ENCODE measurements around the gene NDUFS5. TPM values are rescaled to one million over a fixed set of nuclear protein-coding genes. Genes with fewer than 3 reads are reported as not detected.
"Not testable (repeated sequence)": the region's sequence is repeated elsewhere in the genome, so short reads cannot be mapped to it uniquely, and the experiment has no call there.

NDUFS5 gene
- polyA plus RNA-seq, 1 donor, result 266 TPM

DNA sequence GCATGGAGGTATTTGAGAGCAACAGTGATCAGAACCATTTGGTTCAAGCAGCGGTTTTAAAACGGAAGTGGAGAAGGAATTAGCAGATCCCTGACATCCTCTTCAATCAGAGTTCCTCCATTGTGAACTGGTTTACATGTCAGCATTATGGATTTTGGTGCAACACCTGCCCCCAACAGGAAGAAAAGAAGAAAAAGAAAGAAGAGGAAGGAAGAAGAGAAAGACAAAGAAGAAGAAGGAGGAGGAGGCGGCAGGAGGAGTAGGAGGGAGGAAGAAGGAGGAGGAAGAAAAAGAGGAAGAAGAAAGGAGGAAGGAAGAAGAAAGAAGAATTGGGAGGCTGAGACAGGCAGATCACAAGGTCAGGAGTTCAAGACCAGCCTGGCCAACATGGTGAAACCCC, 17.4 kb downstream of the NDUFS5 start:
- DNase-seq, result no peak
- Histone ChIP-seq H3K9me3 (ENCODE audit: control insufficient read depth, low read depth, low read length) (no peaks in the 10 kb centered on the region), H3K36me3 (ENCODE audit: control insufficient read depth, insufficient read depth, low read length) (peaks cover 36% of the 10 kb centered on the region), H3K4me3 (ENCODE audit: low read length) (no peak overlapping the region), H3K27me3 (ENCODE audit: control insufficient read depth, insufficient read depth, low read length) (no peaks in the 10 kb centered on the region), H3K4me1 (ENCODE audit: control insufficient read depth, insufficient read depth, low read length) (no peaks in the 10 kb centered on the region), H3K27ac (ENCODE audit: low read length) (no peak overlapping the region)
- WGBS (ENCODE audit: insufficient coverage, low lambda C conversion rate), result 100% methylated on average over 1 of the region's 3 CpGs

DNA sequence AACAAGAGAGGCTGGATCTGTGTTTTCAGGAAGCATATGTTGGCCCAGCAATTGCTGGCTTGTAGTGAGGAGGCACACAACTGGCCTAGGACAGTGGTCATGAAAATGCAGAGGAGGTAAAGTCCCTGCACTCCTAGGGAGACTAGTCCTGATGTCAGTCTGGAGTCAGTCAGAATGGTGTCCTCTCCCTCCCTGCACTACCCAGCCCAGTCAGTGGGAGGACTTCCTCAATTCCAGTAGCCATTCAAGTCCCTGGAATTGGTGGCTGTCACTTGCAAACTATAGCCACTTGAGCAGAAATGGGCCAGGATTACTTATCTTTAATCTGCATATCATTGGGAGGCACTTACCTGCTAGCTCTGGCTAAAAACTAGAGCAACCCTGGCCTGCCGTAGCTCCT, 18.6 kb downstream of the NDUFS5 start:
- no peak overlapping the region for H3K27ac ChIP-seq (ENCODE audit: low read length)
- peaks cover 34% of the 10 kb centered on the region for H3K36me3 ChIP-seq (ENCODE audit: control insufficient read depth, insufficient read depth, low read length)
- no peak for DNase-seq
- no peaks in the 10 kb centered on the region for H3K4me1 ChIP-seq (ENCODE audit: control insufficient read depth, insufficient read depth, low read length)
- WGBS (ENCODE audit: insufficient coverage, low lambda C conversion rate), result no CpG with 5 or more reads among the region's 1 CpG
- H3K9me3 ChIP-seq (ENCODE audit: control insufficient read depth, low read depth, low read length), result no peaks in the 10 kb centered on the region
- H3K4me3 ChIP-seq (ENCODE audit: low read length), result no peak overlapping the region
- H3K27me3 ChIP-seq (ENCODE audit: control insufficient read depth, insufficient read depth, low read length), result no peaks in the 10 kb centered on the region

DNA sequence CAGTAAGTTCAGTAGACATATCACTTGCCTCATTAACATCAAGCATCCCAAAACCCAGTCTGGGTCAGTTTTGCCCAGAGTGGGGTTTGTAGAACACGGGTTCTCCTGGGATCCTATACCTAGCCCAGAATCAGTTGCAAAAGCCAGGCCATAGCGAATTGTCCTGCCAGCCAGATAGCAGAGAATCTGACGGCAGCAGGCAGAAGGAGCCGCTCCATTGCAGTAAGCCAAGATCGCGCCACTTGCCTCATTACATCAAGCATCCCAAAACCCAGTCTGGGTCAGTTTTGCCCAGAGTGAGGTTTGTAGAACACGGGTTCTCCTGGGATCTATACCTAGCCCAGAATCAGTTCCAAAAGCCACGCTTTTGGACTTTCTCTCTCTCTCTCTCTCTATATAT, 19.1 kb downstream of the NDUFS5 start:
- Histone ChIP-seq H3K4me3 (ENCODE audit: low read length) (no peak overlapping the region), H3K27me3 (ENCODE audit: control insufficient read depth, insufficient read depth, low read length) (no peaks in the 10 kb centered on the region), H3K4me1 (ENCODE audit: control insufficient read depth, insufficient read depth, low read length) (no peaks in the 10 kb centered on the region), H3K36me3 (ENCODE audit: control insufficient read depth, insufficient read depth, low read length) (peaks cover 37% of the 10 kb centered on the region), H3K27ac (ENCODE audit: low read length) (no peak overlapping the region), H3K9me3 (ENCODE audit: control insufficient read depth, low read depth, low read length) (no peaks in the 10 kb centered on the region)
- no CpG with 5 or more reads among the region's 8 CpGs for WGBS (ENCODE audit: insufficient coverage, low lambda C conversion rate)
- no peak for DNase-seq

GRCh38 chr1:39046613-39047210, 20.6 kb downstream of the NDUFS5 start:
- no CpG with 5 or more reads among the region's 6 CpGs for WGBS (ENCODE audit: insufficient coverage, low lambda C conversion rate)
- Histone ChIP-seq H3K27ac (ENCODE audit: low read length) (no peak overlapping the region), H3K27me3 (ENCODE audit: control insufficient read depth, insufficient read depth, low read length) (no peaks in the 10 kb centered on the region), H3K36me3 (ENCODE audit: control insufficient read depth, insufficient read depth, low read length) (peaks cover 33% of the 10 kb centered on the region), H3K4me3 (ENCODE audit: low read length) (no peak overlapping the region), H3K4me1 (ENCODE audit: control insufficient read depth, insufficient read depth, low read length) (no peaks in the 10 kb centered on the region), H3K9me3 (ENCODE audit: control insufficient read depth, low read depth, low read length) (no peaks in the 10 kb centered on the region)
- no peak for DNase-seq

GRCh38 chr1:39047374-39048229, 21.5 kb downstream of the NDUFS5 start:
- Histone ChIP-seq H3K4me1 (ENCODE audit: control insufficient read depth, insufficient read depth, low read length) (no peaks in the 10 kb centered on the region), H3K36me3 (ENCODE audit: control insufficient read depth, insufficient read depth, low read length) (peaks cover 29% of the 10 kb centered on the region), H3K4me3 (ENCODE audit: low read length) (no peak overlapping the region), H3K27ac (ENCODE audit: low read length) (no peak overlapping the region), H3K9me3 (ENCODE audit: control insufficient read depth, low read depth, low read length) (no peaks in the 10 kb centered on the region), H3K27me3 (ENCODE audit: control insufficient read depth, insufficient read depth, low read length) (no peaks in the 10 kb centered on the region)
- DNase-seq, result no peak
- no CpG with 5 or more reads among the region's 12 CpGs for WGBS (ENCODE audit: insufficient coverage, low lambda C conversion rate)

DNA sequence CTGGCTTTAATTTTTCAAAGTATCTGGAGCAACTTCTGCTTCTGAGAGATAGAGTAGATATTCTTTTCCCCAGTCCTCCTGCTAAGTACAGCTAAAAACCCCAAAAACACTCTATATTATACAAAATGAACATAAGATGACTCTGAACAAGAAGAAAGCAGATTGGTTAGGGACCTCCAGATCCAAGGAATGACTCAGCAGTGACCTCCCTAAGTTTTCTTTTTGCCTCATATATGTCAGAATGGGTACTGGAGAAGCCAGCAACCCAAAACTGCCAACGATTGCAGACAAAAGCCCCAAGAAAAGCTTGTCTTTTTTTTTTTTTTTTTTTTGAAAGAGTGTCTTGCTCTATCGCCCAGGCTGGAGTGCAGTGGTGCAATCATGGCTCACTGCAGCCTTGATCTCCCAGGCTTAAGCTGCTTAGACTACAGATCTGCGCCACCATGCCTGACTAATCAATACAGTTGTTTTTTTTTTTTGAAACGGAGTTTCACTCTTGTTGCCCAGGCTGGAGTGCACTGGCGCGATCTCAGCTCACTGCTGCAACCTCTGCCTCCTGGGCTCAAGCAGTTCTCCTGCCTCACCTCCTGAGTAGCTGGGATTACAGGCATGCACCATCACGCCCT, 22.7 kb downstream of the NDUFS5 start:
- Histone ChIP-seq H3K4me3 (ENCODE audit: low read length) (no peak overlapping the region), H3K27ac (ENCODE audit: low read length) (no peak overlapping the region), H3K36me3 (ENCODE audit: control insufficient read depth, insufficient read depth, low read length) (peaks cover 22% of the 10 kb centered on the region), H3K4me1 (ENCODE audit: control insufficient read depth, insufficient read depth, low read length) (no peaks in the 10 kb centered on the region), H3K9me3 (ENCODE audit: control insufficient read depth, low read depth, low read length) (no peaks in the 10 kb centered on the region), H3K27me3 (ENCODE audit: control insufficient read depth, insufficient read depth, low read length) (no peaks in the 10 kb centered on the region)
- DNase-seq, result no peak
- no CpG with 5 or more reads among the region's 7 CpGs for WGBS (ENCODE audit: insufficient coverage, low lambda C conversion rate)

DNA sequence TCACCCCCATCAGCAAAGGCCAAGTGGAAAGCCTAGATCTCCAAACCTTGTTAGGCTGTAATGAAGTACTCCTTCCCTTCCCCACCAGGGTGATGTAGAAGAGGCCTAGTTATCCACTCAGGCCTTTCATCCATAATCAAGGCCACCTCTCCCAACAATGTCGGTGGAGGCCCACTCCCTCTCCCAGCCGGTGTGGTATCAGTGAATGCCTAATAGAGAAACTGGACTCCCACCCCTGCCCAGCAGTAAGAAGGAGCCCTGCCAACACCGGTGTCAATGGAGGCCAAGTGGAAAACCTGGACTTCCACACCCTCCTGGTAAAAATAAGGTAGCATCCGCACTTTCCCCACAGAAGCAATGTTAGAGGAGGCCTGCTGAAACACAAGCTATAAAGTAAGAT, 23.9 kb downstream of the NDUFS5 start:
- H3K36me3 ChIP-seq (ENCODE audit: control insufficient read depth, insufficient read depth, low read length), result peaks cover 19% of the 10 kb centered on the region
- H3K9me3 ChIP-seq (ENCODE audit: control insufficient read depth, low read depth, low read length), result no peaks in the 10 kb centered on the region
- H3K4me3 ChIP-seq (ENCODE audit: low read length), result no peak overlapping the region
- no peaks in the 10 kb centered on the region for H3K4me1 ChIP-seq (ENCODE audit: control insufficient read depth, insufficient read depth, low read length)
- H3K27me3 ChIP-seq (ENCODE audit: control insufficient read depth, insufficient read depth, low read length), result no peaks in the 10 kb centered on the region
- DNase-seq, result no peak
- WGBS (ENCODE audit: insufficient coverage, low lambda C conversion rate), result no CpG with 5 or more reads among the region's 4 CpGs
- no peak overlapping the region for H3K27ac ChIP-seq (ENCODE audit: low read length)

DNA sequence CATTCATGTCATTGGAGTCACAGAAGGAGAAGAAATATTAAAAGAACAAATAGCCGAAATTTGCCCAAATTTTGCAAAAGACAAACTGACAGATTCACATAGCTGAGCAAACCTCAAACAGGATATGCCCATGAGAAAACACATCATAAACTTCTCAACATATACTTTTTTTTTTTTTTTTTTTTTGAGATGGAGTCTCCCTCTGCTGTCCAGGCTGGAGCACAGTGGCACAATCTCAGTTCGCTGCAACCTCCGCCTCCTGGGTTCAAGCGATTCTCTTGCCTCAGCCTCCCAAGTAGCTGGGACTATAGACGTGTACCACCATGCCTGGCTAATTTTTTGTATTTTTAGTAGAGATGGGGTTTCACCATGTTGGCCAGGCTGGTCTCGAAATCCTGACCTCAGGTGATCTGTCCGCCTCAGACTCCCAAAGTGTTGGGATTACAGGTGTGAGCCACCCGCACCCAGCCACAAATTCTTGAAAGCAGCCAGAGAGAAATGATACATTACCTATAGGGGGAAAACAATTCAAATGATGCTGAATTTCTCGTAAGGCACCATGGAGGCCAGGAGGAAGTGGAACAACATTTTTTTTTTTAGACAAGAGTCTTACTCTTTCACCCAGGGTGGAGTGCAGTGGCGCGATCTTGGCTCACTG, 25.2 kb downstream of the NDUFS5 start:
- H3K27ac ChIP-seq (ENCODE audit: low read length); H3K4me3 ChIP-seq (ENCODE audit: low read length); H3K4me1 ChIP-seq (ENCODE audit: control insufficient read depth, insufficient read depth, low read length); H3K9me3 ChIP-seq (ENCODE audit: control insufficient read depth, low read depth, low read length); H3K27me3 ChIP-seq (ENCODE audit: control insufficient read depth, insufficient read depth, low read length); DNase-seq: not testable (repeated sequence)
- WGBS (ENCODE audit: insufficient coverage, low lambda C conversion rate), result 100% methylated on average over 1 of the region's 11 CpGs
- peaks cover 17% of the 10 kb centered on the region for H3K36me3 ChIP-seq (ENCODE audit: control insufficient read depth, insufficient read depth, low read length)

GRCh38 chr1:39051956-39052355, 25.8 kb downstream of the NDUFS5 start:
- peaks cover 14% of the 10 kb centered on the region for H3K36me3 ChIP-seq (ENCODE audit: control insufficient read depth, insufficient read depth, low read length)
- H3K27ac ChIP-seq (ENCODE audit: low read length), result no peak overlapping the region
- H3K9me3 ChIP-seq (ENCODE audit: control insufficient read depth, low read depth, low read length), result no peaks in the 10 kb centered on the region
- H3K4me1 ChIP-seq (ENCODE audit: control insufficient read depth, insufficient read depth, low read length), result no peaks in the 10 kb centered on the region
- no peak for DNase-seq
- no peak overlapping the region for H3K4me3 ChIP-seq (ENCODE audit: low read length)
- WGBS (ENCODE audit: insufficient coverage, low lambda C conversion rate), result no CpG with 5 or more reads among the region's 4 CpGs
- H3K27me3 ChIP-seq (ENCODE audit: control insufficient read depth, insufficient read depth, low read length), result no peaks in the 10 kb centered on the region

DNA sequence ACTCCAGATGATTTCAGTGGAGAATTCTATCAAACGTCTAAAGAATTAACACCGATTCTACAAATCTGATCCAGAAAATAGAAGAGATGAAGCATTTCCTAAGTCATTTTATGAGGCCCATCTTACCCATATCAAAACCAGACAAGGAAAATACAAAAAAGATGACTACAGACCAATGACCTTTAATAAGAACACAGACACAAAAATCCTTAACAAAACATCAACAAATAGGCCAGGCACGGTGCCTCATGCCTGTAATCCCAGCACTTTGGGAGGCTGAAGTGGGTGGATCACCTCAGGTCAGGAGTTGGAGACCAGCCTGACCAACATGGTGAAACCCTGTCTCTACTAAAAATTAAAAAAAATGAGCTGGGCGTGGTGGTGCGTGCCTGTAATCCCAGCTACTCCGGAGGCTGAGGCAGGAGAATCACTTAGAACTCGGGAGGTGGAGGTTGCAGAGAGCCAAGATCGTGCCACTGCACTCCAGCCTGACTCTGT, 29.1 kb downstream of the NDUFS5 start:
- not testable (repeated sequence) for H3K36me3 ChIP-seq (ENCODE audit: control insufficient read depth, insufficient read depth, low read length); DNase-seq; H3K9me3 ChIP-seq (ENCODE audit: control insufficient read depth, low read depth, low read length); H3K4me1 ChIP-seq (ENCODE audit: control insufficient read depth, insufficient read depth, low read length); H3K27me3 ChIP-seq (ENCODE audit: control insufficient read depth, insufficient read depth, low read length); H3K27ac ChIP-seq (ENCODE audit: low read length); H3K4me3 ChIP-seq (ENCODE audit: low read length)
- 100% methylated on average over 3 of the region's 8 CpGs for WGBS (ENCODE audit: insufficient coverage, low lambda C conversion rate)

Data from large intestine (tissue), 3 donors.